NCI-H1436 (cell line): ENCODE measurements around the gene DDO.
"Not testable (repeated sequence)": the region's sequence is repeated elsewhere in the genome, so short reads cannot be mapped to it uniquely, and the experiment has no call there.

Source experiments
- DNase-seq: peaks from one replicate; lab custom pipeline; 2025; lab: John Stamatoyannopoulos, UW

Gene DDO

DNA sequence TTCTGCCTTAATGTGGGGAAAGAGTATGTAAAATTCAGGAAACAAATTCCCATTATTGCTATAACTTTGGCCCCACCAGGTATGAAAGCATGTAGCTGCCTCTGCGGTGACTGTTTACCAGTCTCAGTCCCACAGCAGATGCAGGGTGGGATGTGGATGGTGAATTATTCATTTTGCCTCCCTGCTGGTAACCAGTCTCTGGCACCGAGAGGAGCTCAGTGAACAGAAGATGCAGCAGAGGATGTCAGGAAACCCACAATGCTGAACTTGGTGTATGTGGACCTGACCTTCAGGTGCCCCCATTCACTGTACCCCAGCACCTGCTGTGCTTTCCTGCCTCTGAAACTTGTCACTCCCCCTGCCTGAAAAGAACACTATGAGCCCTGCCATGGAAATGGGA lies 48.4 kb downstream of the DDO start:
- no peak for DNase-seq

DNA sequence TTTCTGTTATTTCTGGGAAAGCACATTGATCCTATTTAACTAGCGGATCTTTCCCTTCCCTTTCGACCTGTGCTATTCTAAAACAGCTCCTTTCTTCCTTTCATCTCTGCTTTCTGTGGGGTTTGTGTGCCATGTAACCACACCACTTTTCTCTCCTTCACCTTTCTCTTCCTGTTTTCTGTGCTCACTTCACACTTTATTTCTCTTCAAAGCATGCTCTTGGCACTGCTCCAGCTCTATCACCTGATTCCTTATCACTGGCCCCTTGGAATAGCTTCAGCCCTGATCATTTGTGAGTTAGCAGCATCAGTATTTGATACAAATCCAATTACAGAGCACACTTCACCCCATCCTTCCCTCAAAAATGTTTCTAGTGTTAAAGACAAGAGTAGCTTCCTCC lies 49.1 kb downstream of the DDO start:
- DNase-seq: no peak

GRCh38 chr6:110364364-110365105 lies 50.8 kb downstream of the DDO start:
- DNase-seq: no peak

- no peak for DNase-seq
Measured at GRCh38 chr6:110363748-110364147, 51.6 kb downstream of the DDO start.

DNA sequence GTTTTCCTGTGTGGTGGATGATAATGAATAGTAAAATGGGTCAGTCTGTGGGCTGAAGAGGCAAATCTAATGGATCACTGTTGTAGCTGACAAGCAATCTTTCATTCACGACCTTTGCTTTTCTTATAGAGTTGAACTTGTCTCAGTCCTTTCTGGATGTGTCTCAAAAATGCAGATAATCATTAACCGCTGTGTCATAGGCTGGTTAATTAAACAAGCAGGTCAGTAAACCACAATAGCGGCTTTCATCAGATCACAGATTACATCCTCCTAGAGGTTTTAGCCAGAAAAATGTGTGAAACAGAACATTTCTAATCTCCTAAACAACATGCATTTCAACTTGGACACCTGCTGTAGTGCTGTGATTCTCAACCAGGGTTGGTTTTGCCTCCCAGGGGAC lies 54.7 kb downstream of the DDO start:
- DNase-seq: no peak

- DNase-seq: no peak
Measured at GRCh38 chr6:110359556-110359955, 55.8 kb downstream of the DDO start.

- DNase-seq: no peak
Measured at GRCh38 chr6:110358553-110359160, 56.7 kb downstream of the DDO start.

DNA sequence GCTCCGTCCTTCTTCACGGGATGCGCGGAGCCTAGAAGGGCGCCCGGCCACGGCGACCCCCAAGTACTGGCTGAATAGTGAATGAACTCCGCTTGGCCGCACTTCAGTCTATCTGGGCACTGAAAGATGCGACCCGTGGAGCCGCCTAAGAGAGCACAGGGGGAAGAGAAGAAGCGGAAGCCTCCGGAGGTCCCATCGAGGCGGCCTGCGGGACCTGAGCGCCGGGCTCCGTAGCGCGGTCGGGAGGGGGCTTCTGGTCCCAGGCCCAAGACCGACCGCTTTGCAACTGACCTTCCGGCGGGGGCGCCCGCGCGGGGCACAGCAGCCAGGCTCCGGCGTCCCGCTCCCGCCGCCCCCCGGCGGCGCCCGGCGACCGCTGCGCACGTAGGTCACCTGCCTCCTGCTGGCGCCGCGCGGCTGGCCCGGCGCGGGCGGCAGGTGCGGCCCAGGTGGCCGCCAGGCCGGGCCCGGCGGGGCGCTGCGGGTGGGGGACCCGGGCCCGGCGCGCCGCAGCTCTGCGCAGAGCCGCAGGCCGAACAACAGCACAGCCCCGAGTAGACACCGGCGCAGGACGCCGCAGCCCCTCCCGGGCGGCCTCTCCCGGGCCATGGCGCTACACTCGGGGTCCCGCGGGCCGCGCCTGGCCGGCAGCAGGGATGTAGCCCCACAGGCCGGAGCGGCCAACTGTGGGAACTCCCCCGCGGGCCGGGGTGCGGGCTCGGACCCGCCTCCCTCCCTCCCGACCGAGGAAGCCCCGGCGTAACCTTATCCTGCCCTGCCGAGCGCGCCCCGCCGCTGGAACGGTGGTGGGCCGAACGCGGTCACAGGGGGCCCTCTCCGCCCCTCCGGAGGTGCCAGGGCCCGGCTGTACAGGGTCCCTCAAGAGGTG lies 57.5 kb downstream of the DDO start, which contains the start of gene METTL24:
TSS of gene METTL24 (minus strand) at position 686 of the 889 bp plus-strand sequence. CDS start at position 609, 77 bp downstream.
- no peak for DNase-seq

- DNase-seq: no peak
Measured at GRCh38 chr6:110357298-110357663, 58.1 kb downstream of the DDO start.

- no peak for DNase-seq
Measured at GRCh38 chr6:110356778-110357177, 58.6 kb downstream of the DDO start.

DNA sequence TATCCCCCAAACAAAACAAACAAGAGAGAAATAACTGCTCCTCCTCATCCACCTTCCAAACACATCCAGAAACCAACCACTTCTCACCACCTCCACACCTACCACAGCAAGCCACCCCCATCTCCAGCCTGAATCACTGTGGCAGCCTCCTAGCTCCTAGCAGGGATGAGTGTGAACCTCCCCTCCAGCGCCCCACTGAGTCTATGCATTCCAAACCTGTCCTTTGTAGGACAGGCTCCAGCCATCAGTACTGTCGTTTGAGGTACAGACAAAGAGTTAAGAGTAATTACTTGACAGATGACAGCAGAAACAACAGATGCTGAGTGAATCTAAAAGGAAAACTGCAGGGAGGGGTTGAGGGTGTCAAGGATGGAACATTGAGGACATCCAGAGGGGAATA lies 59.6 kb downstream of the DDO start:
- no peak for DNase-seq

GRCh38 chr6:110355022-110355421 lies 60.4 kb downstream of the DDO start:
- no peak for DNase-seq

GRCh38 chr6:110354153-110354552 lies 61.2 kb downstream of the DDO start:
- DNase-seq: no peak

GRCh38 chr6:110353457-110354001 lies 61.8 kb downstream of the DDO start:
- DNase-seq: no peak

- DNase-seq: no peak
Measured at GRCh38 chr6:110352563-110353262, 62.7 kb downstream of the DDO start.

- no peak for DNase-seq
Measured at GRCh38 chr6:110351986-110352385, 63.4 kb downstream of the DDO start.

- no peak for DNase-seq
Measured at GRCh38 chr6:110351546-110351945, 63.8 kb downstream of the DDO start.

GRCh38 chr6:110350593-110350992 lies 64.8 kb downstream of the DDO start:
- DNase-seq: not testable (repeated sequence)

GRCh38 chr6:110348961-110349690 lies 66.2 kb downstream of the DDO start:
- DNase-seq: no peak

DNA sequence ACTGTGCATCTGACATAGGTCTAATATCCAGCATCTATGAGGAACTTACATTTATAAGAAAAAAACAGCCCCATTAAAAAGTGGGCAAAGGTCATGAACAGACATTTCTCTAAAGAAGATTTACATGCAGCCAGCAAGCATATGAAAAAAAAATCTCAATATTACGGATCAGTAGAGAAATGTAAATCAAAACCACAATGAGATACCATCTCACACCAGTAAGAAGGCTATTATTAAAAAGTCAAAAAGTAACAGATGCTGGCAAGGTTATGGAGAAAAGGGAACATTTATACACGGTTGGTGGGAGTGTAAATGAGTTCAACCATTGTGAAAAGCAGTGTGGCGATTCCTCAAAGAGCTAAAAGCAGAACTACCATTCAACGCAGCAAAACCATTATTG lies 70.3 kb downstream of the DDO start:
- DNase-seq: no peak

DNA sequence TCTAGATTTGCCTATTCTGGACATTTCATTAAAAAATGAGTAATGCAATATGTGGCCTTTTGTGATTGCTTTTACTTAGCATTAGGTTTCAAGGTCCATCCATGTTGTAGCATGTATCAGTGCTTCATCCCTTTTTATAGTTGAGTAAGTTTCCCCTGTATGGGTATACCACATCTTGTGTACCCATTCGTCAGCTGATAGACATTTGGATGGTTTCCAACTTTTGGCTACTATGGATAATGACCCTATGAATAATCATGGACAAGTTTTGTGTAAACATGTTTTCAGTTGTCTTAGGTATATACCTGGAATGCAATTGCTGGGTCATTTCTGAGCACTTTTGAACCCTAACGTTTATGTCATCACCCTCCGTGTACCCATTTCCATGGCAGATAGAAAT lies 72.6 kb downstream of the DDO start:
- DNase-seq: no peak
